Cardiac muscle cell (in vitro differentiated cells and primary cell): Measurements from ENCODE around the gene CLMN. TPM values are rescaled to one million over a fixed set of nuclear protein-coding genes. Genes with fewer than 3 reads are reported as not detected.

ENCODE experiments used
- DNase-seq, 2 donors: peaks; one replicate each; pipeline versions ENCODE4 v3.0.0 to v3.0.0-alpha.2; 2010 to 2017; ENCODE audit warnings: low read depth in 1 of 2, low spot score in 1 of 2
- H3K27ac ChIP-seq: fragments of 200-600 bp; sonication (generic); 2 replicates; pipeline ENCODE4 v1.5.1; 2016
- H3K27me3 ChIP-seq: fragments of 200-600 bp; sonication (generic); 2 replicates; pipeline ENCODE4 v1.6.0; 2016; ENCODE audit warnings: control low read depth
- H3K36me3 ChIP-seq: fragments of 200-600 bp; sonication (generic); 2 replicates; pipeline ENCODE4 v1.5.1; 2016; ENCODE audit warnings: control low read depth
- H3K4me1 ChIP-seq: fragments of 200-600 bp; sonication (generic); 2 replicates; pipeline ENCODE4 v1.8.1; 2017; ENCODE audit warnings: low read depth, mild to moderate bottlenecking, mixed run types
- H3K4me3 ChIP-seq: fragments of 200-600 bp; sonication (generic); 2 replicates; pipeline ENCODE4 v1.5.1; 2016; ENCODE audit warnings: mild to moderate bottlenecking
- H3K9me3 ChIP-seq: fragments of 200-600 bp; sonication (generic); 2 replicates; pipeline ENCODE4 v1.5.1; 2017; ENCODE audit warnings: low read depth, mild to moderate bottlenecking, control low read depth
- polyA plus RNA-seq: library from polyadenylated mRNA; unstranded; fragments of >200 nt; fragmentation: Nextera tagmentation; extraction: Ambion mirVana; gene quantifications from 2 replicates; pipeline ENCODE4 v1.2.1, GENCODE V29; 2016
- total RNA-seq: library from RNA; depleted of rRNA; stranded (reverse); fragments of >200 nt; gene quantifications from 2 replicates; pipeline ENCODE4 v1.2.3, GENCODE V29; 2016
- TF ChIP-seq, protein P1 (sequence below): IDR thresholded peaks from 2 replicates; pipeline ENCODE4 v1.5.1; 2012; ENCODE audit warnings: low read depth, mild to moderate bottlenecking, low read length

CLMN gene
- total and polyA plus RNA-seq, 2 experiments from 2014 or later: 0.98 to 1.3 TPM

GRCh38 chr14:95238487-95239298 is 81.0 kb downstream of the CLMN start:
- Histone ChIP-seq H3K4me1 (no peaks in the 10 kb centered on the region), H3K4me3 (no peak overlapping the region), H3K9me3 (no peaks in the 10 kb centered on the region), H3K27ac (no peak overlapping the region), H3K27me3 (peaks cover 11% of the 10 kb centered on the region), H3K36me3 (no peaks in the 10 kb centered on the region)
- no peak for DNase-seq
- TF ChIP-seq, protein P1, sequence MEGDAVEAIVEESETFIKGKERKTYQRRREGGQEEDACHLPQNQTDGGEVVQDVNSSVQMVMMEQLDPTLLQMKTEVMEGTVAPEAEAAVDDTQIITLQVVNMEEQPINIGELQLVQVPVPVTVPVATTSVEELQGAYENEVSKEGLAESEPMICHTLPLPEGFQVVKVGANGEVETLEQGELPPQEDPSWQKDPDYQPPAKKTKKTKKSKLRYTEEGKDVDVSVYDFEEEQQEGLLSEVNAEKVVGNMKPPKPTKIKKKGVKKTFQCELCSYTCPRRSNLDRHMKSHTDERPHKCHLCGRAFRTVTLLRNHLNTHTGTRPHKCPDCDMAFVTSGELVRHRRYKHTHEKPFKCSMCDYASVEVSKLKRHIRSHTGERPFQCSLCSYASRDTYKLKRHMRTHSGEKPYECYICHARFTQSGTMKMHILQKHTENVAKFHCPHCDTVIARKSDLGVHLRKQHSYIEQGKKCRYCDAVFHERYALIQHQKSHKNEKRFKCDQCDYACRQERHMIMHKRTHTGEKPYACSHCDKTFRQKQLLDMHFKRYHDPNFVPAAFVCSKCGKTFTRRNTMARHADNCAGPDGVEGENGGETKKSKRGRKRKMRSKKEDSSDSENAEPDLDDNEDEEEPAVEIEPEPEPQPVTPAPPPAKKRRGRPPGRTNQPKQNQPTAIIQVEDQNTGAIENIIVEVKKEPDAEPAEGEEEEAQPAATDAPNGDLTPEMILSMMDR: no peak

- H3K36me3 ChIP-seq: no peaks in the 10 kb centered on the region
- no peaks in the 10 kb centered on the region for H3K9me3 ChIP-seq
- TF ChIP-seq, protein P1: no peak
These were observed 81.8 kb downstream of the CLMN start for GRCh38 chr14:95237958-95238340.

GRCh38 chr14:95237121-95237957 is 82.4 kb downstream of the CLMN start:
- H3K27ac ChIP-seq: no peak overlapping the region
- no peak overlapping the region for H3K4me3 ChIP-seq
- H3K36me3 ChIP-seq: no peaks in the 10 kb centered on the region
- no peaks in the 10 kb centered on the region for H3K4me1 ChIP-seq
- H3K27me3 ChIP-seq: peaks cover 11% of the 10 kb centered on the region
- DNase-seq: no peak
- H3K9me3 ChIP-seq: no peaks in the 10 kb centered on the region
- TF ChIP-seq, protein P1: no peak

More at GRCh38 chr14:95237958-95238340, 81.8 kb downstream of the CLMN start:
- no peak for DNase-seq
- H3K27ac ChIP-seq: no peak overlapping the region
- no peak overlapping the region for H3K4me3 ChIP-seq
- H3K4me1 ChIP-seq: no peaks in the 10 kb centered on the region
- peaks cover 11% of the 10 kb centered on the region for H3K27me3 ChIP-seq

DNA sequence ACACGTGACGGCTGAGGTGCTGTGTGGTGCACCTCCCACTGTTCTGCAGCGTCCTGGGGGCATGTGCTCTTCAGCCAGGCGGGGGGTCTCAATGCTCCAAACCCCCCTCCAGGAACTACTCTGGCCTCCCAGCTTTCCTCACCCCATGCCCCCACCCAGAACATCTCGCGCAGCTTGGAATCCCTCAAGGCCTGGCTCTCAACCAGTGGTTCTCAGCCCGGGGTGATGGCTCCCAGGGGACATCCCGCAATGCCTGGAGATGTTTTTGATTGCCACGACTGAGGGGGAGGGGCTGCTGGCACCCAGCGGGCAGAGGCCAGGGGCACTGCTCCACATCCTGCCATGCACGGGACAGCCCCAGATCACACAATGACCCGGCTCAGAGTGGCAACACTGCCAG is 83.5 kb downstream of the CLMN start:
- peaks cover 11% of the 10 kb centered on the region for H3K27me3 ChIP-seq
- H3K9me3 ChIP-seq: no peaks in the 10 kb centered on the region
- no peaks in the 10 kb centered on the region for H3K4me1 ChIP-seq
- TF ChIP-seq, protein P1: no peak
- DNase-seq: no peak
- no peaks in the 10 kb centered on the region for H3K36me3 ChIP-seq
- H3K27ac ChIP-seq: no peak overlapping the region
- H3K4me3 ChIP-seq: no peak overlapping the region

DNA sequence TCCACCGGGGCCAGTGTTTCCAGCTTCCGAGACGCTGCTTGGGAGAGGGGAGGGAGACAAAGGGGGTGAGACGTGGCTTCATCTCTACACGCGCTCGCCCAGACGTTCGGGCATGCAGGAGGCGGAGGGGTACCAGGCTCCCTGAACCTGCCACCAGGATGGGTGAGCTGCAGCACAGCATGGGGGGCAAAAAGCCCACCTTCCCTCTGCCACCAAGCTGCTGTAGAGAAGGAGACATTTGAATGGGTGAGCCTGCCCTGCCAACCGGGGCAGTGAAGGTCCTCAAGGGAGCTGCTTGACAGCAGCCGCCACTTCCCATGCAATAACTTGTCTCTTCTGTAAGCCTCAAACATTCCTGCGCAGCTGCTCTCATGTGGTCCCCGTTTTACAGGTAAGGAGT is 83.9 kb downstream of the CLMN start:
- TF ChIP-seq, protein P1: no peak
- Histone ChIP-seq H3K27ac (no peak overlapping the region), H3K9me3 (no peaks in the 10 kb centered on the region), H3K4me3 (no peak overlapping the region), H3K36me3 (no peaks in the 10 kb centered on the region), H3K27me3 (peaks cover 11% of the 10 kb centered on the region), H3K4me1 (no peaks in the 10 kb centered on the region)
- no peak for DNase-seq
